HCT116 (cell line): Measurements from ENCODE around the gene CSTPP1.

Experiments used
- CBX3 ChIP-seq: IDR thresholded peaks from 2 replicates; pipeline ENCODE4 v1.6.1; 2012; ENCODE audit warnings: low read depth
- EZH2 ChIP-seq: fragments of 200-600 bp; sonication (generic); IDR thresholded peaks from 2 replicates; pipeline ENCODE4 v1.6.1; 2017; ENCODE audit warnings: antibody characterized with exemption, mixed run types
- POLR2A ChIP-seq: IDR thresholded peaks from 2 replicates; pipeline ENCODE4 v1.7.0; 2011; ENCODE audit warnings: borderline replicate concordance; ENCODE audit not compliant: insufficient read depth, insufficient read length; ENCODE audit errors: extremely low read depth
- RAD21 ChIP-seq: IDR thresholded peaks from 2 replicates; pipeline ENCODE4 v1.6.1; 2012; ENCODE audit warnings: low read depth, mild to moderate bottlenecking
- YY1 ChIP-seq: IDR thresholded peaks from 2 replicates; pipeline ENCODE4 v1.6.1; 2011; ENCODE audit warnings: low read length, low read depth, moderate library complexity, mild to moderate bottlenecking; ENCODE audit not compliant: insufficient replicate concordance; ENCODE audit errors: extremely low read depth
- TF ChIP-seq, protein P1 (sequence below): IDR thresholded peaks from 2 replicates; pipeline ENCODE4 v1.6.1; 2012
- TF ChIP-seq, protein P2 (sequence below), 3 experiments: fragments of 200-600 bp in 1 of 3; sonication (generic) in 1 of 3; IDR thresholded peaks in 2 of 3; conservative IDR thresholded peaks in 1 of 3; 2 replicates each; pipeline ENCODE4 v1.5.1; 2012 to 2017; ENCODE audit warnings: low read depth in 2 of 3, low read length in 2 of 3, antibody characterized with exemption in 1 of 3, borderline replicate concordance in 1 of 3, control low read depth in 1 of 3, mild to moderate bottlenecking in 1 of 3, mixed read lengths in 1 of 3, mixed run types in 1 of 3, moderate library complexity in 1 of 3; ENCODE audit not compliant: insufficient read depth in 1 of 3

DNA sequence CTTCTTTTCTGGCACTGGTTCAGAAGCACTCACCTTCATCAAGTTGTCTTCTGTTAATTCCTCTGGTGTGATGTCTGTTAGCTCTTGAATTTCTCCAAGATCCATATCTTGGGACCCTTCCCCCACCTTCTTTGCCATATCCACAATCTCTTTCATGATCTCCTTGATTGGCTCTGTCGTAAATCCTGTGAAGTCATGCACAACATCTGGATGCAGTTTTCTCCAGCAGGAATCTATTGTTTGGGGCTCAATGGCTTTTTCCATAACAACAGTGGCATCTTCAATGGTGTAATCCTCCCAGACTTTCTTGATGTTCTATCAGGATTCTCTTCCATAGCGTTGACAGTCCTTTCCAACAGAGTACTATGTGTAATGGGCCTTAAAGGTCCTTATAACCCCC, 96.9 kb downstream of the CSTPP1 start:
- TF ChIP-seq CBX3 = no peak
- no peak for TF ChIP-seq POLR2A
- no peak for TF ChIP-seq YY1
- TF ChIP-seq, protein P1, sequence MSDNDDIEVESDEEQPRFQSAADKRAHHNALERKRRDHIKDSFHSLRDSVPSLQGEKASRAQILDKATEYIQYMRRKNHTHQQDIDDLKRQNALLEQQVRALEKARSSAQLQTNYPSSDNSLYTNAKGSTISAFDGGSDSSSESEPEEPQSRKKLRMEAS = no peak
- TF ChIP-seq, protein P2, sequence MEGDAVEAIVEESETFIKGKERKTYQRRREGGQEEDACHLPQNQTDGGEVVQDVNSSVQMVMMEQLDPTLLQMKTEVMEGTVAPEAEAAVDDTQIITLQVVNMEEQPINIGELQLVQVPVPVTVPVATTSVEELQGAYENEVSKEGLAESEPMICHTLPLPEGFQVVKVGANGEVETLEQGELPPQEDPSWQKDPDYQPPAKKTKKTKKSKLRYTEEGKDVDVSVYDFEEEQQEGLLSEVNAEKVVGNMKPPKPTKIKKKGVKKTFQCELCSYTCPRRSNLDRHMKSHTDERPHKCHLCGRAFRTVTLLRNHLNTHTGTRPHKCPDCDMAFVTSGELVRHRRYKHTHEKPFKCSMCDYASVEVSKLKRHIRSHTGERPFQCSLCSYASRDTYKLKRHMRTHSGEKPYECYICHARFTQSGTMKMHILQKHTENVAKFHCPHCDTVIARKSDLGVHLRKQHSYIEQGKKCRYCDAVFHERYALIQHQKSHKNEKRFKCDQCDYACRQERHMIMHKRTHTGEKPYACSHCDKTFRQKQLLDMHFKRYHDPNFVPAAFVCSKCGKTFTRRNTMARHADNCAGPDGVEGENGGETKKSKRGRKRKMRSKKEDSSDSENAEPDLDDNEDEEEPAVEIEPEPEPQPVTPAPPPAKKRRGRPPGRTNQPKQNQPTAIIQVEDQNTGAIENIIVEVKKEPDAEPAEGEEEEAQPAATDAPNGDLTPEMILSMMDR (IDR thresholded peaks at IDR 0.05 in 2 of 3, conservative IDR thresholded peaks at IDR 0.05 in 1 of 3; ENCODE audit: borderline replicate concordance in 1 of 3, insufficient read depth in 1 of 3, low read depth in 2 of 3, low read length in 2 of 3) = no peak
- no peak for TF ChIP-seq EZH2
- TF ChIP-seq RAD21 = no peak
